ENCODE results near the gene TST.
A peak's percentile ranks its signal among the peaks of the same experiment; 100 is the strongest.

The TST gene

GRCh38 chr22:37046589-37046988 lies 27.3 kb upstream of the TST start:
- Histone ChIP-seq H3K27me3 (ENCODE audit: insufficient read depth, low read depth, severe bottlenecking) (no peaks in the 10 kb centered on the region), H3K36me3 (no peaks in the 10 kb centered on the region), H3K9me3 (ENCODE audit: severe bottlenecking) (no peaks in the 10 kb centered on the region), H3K4me3 (ENCODE audit: low read depth, low read length) (no peak overlapping the region), H3K27ac (peak overlapping the region; percentile 84)
- DNase-seq = no peak
- no peak for TF ChIP-seq CTCF (IDR thresholded peaks at IDR 0.05; ENCODE audit: low read depth, low read length)

GRCh38 chr22:37045958-37046357 lies 26.7 kb upstream of the TST start:
- Histone ChIP-seq H3K27ac (peak overlapping the region; percentile 84), H3K9me3 (ENCODE audit: severe bottlenecking) (no peaks in the 10 kb centered on the region), H3K36me3 (no peaks in the 10 kb centered on the region), H3K4me3 (ENCODE audit: low read depth, low read length) (no peak overlapping the region), H3K27me3 (ENCODE audit: insufficient read depth, low read depth, severe bottlenecking) (no peaks in the 10 kb centered on the region)
- no peak for DNase-seq
- peak; percentile 76 for TF ChIP-seq CTCF (IDR thresholded peaks at IDR 0.05; ENCODE audit: low read depth, low read length)

- Histone ChIP-seq H3K27me3 (ENCODE audit: insufficient read depth, low read depth, severe bottlenecking) (no peaks in the 10 kb centered on the region), H3K36me3 (no peaks in the 10 kb centered on the region), H3K4me3 (ENCODE audit: low read depth, low read length) (no peak overlapping the region), H3K27ac (no peak overlapping the region; the same call in 1 of the 2 replicates), H3K9me3 (ENCODE audit: severe bottlenecking) (no peaks in the 10 kb centered on the region)
- no peak for TF ChIP-seq CTCF (IDR thresholded peaks at IDR 0.05; ENCODE audit: low read depth, low read length)
- no peak for DNase-seq
Observed at GRCh38 chr22:37044634-37045625, 25.7 kb upstream of the TST start.

- H3K4me3 ChIP-seq (ENCODE audit: low read depth, low read length) = no peak overlapping the region
- H3K36me3 ChIP-seq = no peaks in the 10 kb centered on the region
- peak; percentile 89 for DNase-seq
- peak overlapping the region; percentile 70 for H3K27ac ChIP-seq
- peak; percentile 94 for TF ChIP-seq CTCF (IDR thresholded peaks at IDR 0.05; ENCODE audit: low read depth, low read length)
- H3K27me3 ChIP-seq (ENCODE audit: insufficient read depth, low read depth, severe bottlenecking) = no peaks in the 10 kb centered on the region
- no peaks in the 10 kb centered on the region for H3K9me3 ChIP-seq (ENCODE audit: severe bottlenecking)
Observed at GRCh38 chr22:37043828-37044538, 24.7 kb upstream of the TST start.

GRCh38 chr22:37043209-37043827 lies 24.1 kb upstream of the TST start:
- DNase-seq = peak; percentile 50
- Histone ChIP-seq H3K36me3 (no peaks in the 10 kb centered on the region), H3K4me3 (ENCODE audit: low read depth, low read length) (no peak overlapping the region), H3K27me3 (ENCODE audit: insufficient read depth, low read depth, severe bottlenecking) (no peaks in the 10 kb centered on the region), H3K9me3 (ENCODE audit: severe bottlenecking) (no peaks in the 10 kb centered on the region), H3K27ac (peak overlapping the region; percentile 70)
- TF ChIP-seq CTCF (IDR thresholded peaks at IDR 0.05; ENCODE audit: low read depth, low read length) = no peak
